Measurements from ENCODE around the gene PIGP.
"Not testable (repeated sequence)": the region's sequence is repeated elsewhere in the genome, so short reads cannot be mapped to it uniquely, and the experiment has no call there.

Gene PIGP

GRCh38 chr21:37075214-37075770, 2.4 kb upstream of the PIGP start:
- no peak for DNase-seq

- DNase-seq = no peak
These were observed 1.7 kb upstream of the PIGP start for GRCh38 chr21:37074546-37074945.

- no peak for DNase-seq
These were observed 1.3 kb upstream of the PIGP start for GRCh38 chr21:37074197-37074510.

- DNase-seq = peak; percentile 49
These were observed 736 bp upstream of the PIGP start for GRCh38 chr21:37073417-37074196.

- DNase-seq = peak; percentile 70
These were observed 440 bp downstream of the PIGP start for GRCh38 chr21:37072274-37072987.

GRCh38 chr21:37071561-37072273, 1.2 kb downstream of the PIGP start:
- peak; percentile 47 for DNase-seq

- no peak for DNase-seq
These were observed 7.2 kb downstream of the PIGP start for GRCh38 chr21:37065561-37066177.

GRCh38 chr21:37064841-37065240, 8.0 kb downstream of the PIGP start:
- DNase-seq = no peak

GRCh38 chr21:37063433-37063832, 9.4 kb downstream of the PIGP start:
- no peak for DNase-seq

- no peak for DNase-seq
These were observed 10.3 kb downstream of the PIGP start for GRCh38 chr21:37062593-37062935.

GRCh38 chr21:37061926-37062592, 10.8 kb downstream of the PIGP start:
- no peak for DNase-seq

GRCh38 chr21:37060296-37060695, 12.6 kb downstream of the PIGP start:
- no peak for DNase-seq

GRCh38 chr21:37059181-37059580, 13.7 kb downstream of the PIGP start:
- no peak for DNase-seq

- DNase-seq = no peak
These were observed 14.6 kb downstream of the PIGP start for GRCh38 chr21:37058261-37058660.

- no peak for DNase-seq
These were observed 15.3 kb downstream of the PIGP start for GRCh38 chr21:37057614-37058013.

GRCh38 chr21:37055271-37055855, 17.5 kb downstream of the PIGP start:
- DNase-seq = no peak

GRCh38 chr21:37049741-37050140, 23.1 kb downstream of the PIGP start:
- DNase-seq = not testable (repeated sequence)

GRCh38 chr21:37047079-37047478, 25.8 kb downstream of the PIGP start:
- no peak for DNase-seq

- DNase-seq = no peak
These were observed 27.3 kb downstream of the PIGP start for GRCh38 chr21:37045556-37045955.

GRCh38 chr21:37045149-37045548, 27.7 kb downstream of the PIGP start:
- DNase-seq = peak; percentile 11

GRCh38 chr21:37044643-37045042, 28.2 kb downstream of the PIGP start:
- no peak for DNase-seq

GRCh38 chr21:37043818-37044217, 29.1 kb downstream of the PIGP start:
- no peak for DNase-seq
